Trophoblast cell (in vitro differentiated cells and primary cell): Measurements from ENCODE around the gene ACP1.

Source experiments
- DNase-seq, 2 donors: peaks; one replicate each; pipeline ENCODE4 v3.0.0-alpha.2; 2016
- H2AFZ ChIP-seq: 2 replicates; pipeline ENCODE4 v1.6.1; 2013; ENCODE audit warnings: low read length, moderate library complexity, mild to moderate bottlenecking; ENCODE audit not compliant: insufficient read depth, poor library complexity
- H2AK5ac ChIP-seq: 2 replicates; pipeline ENCODE4 v1.6.1; 2013; ENCODE audit warnings: mild to moderate bottlenecking, low read length
- H2BK120ac ChIP-seq: 2 replicates; pipeline ENCODE4 v1.6.1; 2013; ENCODE audit warnings: low read length, mild to moderate bottlenecking, moderate library complexity; ENCODE audit not compliant: insufficient read depth, poor library complexity
- H2BK12ac ChIP-seq: 2 replicates; pipeline ENCODE4 v1.6.1; 2013; ENCODE audit warnings: mild to moderate bottlenecking, low read length, moderate library complexity
- H2BK5ac ChIP-seq: 2 replicates; pipeline ENCODE4 v1.6.1; 2013; ENCODE audit warnings: low read length, low read depth, moderate library complexity, mild to moderate bottlenecking; ENCODE audit not compliant: poor library complexity
- H3K14ac ChIP-seq: 2 replicates; pipeline ENCODE4 v1.6.1; 2013; ENCODE audit warnings: mild to moderate bottlenecking, low read length
- H3K18ac ChIP-seq: 2 replicates; pipeline ENCODE4 v1.6.1; 2013; ENCODE audit warnings: mild to moderate bottlenecking, low read length
- H3K23ac ChIP-seq: 2 replicates; pipeline ENCODE4 v1.6.1; 2013; ENCODE audit warnings: low read length
- H3K27ac ChIP-seq: 2 replicates; pipeline ENCODE4 v1.5.1; 2013; ENCODE audit warnings: low read depth, mild to moderate bottlenecking, inconsistent platforms, low read length, moderate library complexity
- H3K27me3 ChIP-seq: 2 replicates; pipeline ENCODE4 v1.6.1; 2013; ENCODE audit warnings: inconsistent platforms, mild to moderate bottlenecking, low read length, moderate library complexity; ENCODE audit not compliant: insufficient read depth
- H3K36me3 ChIP-seq, 2 experiments: 1 replicate in 1 of 2; 2 replicates in 1 of 2; pipeline ENCODE4 v1.6.1; 2013; ENCODE audit warnings: low read length in 2 of 2, mild to moderate bottlenecking in 2 of 2, moderate library complexity in 1 of 2; ENCODE audit not compliant: insufficient read depth in 2 of 2, control insufficient read depth in 1 of 2
- H3K4ac ChIP-seq: 2 replicates; pipeline ENCODE4 v1.6.1; 2013; ENCODE audit warnings: low read depth, mild to moderate bottlenecking, low read length, moderate library complexity
- H3K4me1 ChIP-seq, 2 experiments: 1 replicate in 1 of 2; 2 replicates in 1 of 2; pipeline ENCODE4 v1.6.1; 2013; ENCODE audit warnings: low read length in 2 of 2, mild to moderate bottlenecking in 2 of 2, moderate library complexity in 1 of 2; ENCODE audit not compliant: insufficient read depth in 2 of 2, control insufficient read depth in 1 of 2
- H3K4me2 ChIP-seq: 2 replicates; pipeline ENCODE4 v1.6.1; 2013; ENCODE audit warnings: inconsistent platforms, mild to moderate bottlenecking, low read length, moderate library complexity
- H3K4me3 ChIP-seq: 2 replicates; pipeline ENCODE4 v1.5.1; 2013; ENCODE audit warnings: mild to moderate bottlenecking, low read depth, low read length, inconsistent platforms
- H3K79me1 ChIP-seq: one replicate; pipeline ENCODE4 v1.6.1; 2013; ENCODE audit warnings: low read length
- H3K79me2 ChIP-seq: 2 replicates; pipeline ENCODE4 v1.6.1; 2013; ENCODE audit warnings: low read length, mild to moderate bottlenecking; ENCODE audit not compliant: control insufficient read depth, insufficient read depth, poor library complexity
- H3K9ac ChIP-seq: 2 replicates; pipeline ENCODE4 v1.6.1; 2013; ENCODE audit warnings: mild to moderate bottlenecking, low read length
- H3K9me3 ChIP-seq: 2 replicates; pipeline ENCODE4 v1.6.1; 2013; ENCODE audit warnings: low read depth, mild to moderate bottlenecking, control low read depth, inconsistent platforms, low read length; ENCODE audit not compliant: insufficient read depth
- H4K12ac ChIP-seq: 2 replicates; pipeline ENCODE4 v1.6.1; 2013; ENCODE audit warnings: low read depth, mild to moderate bottlenecking, low read length, moderate library complexity
- H4K8ac ChIP-seq: 2 replicates; pipeline ENCODE4 v1.6.1; 2013; ENCODE audit warnings: low read depth, mild to moderate bottlenecking, low read length, moderate library complexity
- H4K91ac ChIP-seq: one replicate; pipeline ENCODE4 v1.6.1; 2013; ENCODE audit warnings: low read depth, mild to moderate bottlenecking, low read length, moderate library complexity
- WGBS: extraction: QIAGEN DNeasy Blood & Tissue Kit; methylation state at CpG from one replicate; pipeline ENCODE4 v1.1.7; 2013; ENCODE audit warnings: missing lambda C conversion rate; ENCODE audit not compliant: insufficient read length, insufficient coverage; ENCODE audit errors: extremely low coverage; 5-methylcytosine and 5-hydroxymethylcytosine counted together

Gene ACP1

DNA sequence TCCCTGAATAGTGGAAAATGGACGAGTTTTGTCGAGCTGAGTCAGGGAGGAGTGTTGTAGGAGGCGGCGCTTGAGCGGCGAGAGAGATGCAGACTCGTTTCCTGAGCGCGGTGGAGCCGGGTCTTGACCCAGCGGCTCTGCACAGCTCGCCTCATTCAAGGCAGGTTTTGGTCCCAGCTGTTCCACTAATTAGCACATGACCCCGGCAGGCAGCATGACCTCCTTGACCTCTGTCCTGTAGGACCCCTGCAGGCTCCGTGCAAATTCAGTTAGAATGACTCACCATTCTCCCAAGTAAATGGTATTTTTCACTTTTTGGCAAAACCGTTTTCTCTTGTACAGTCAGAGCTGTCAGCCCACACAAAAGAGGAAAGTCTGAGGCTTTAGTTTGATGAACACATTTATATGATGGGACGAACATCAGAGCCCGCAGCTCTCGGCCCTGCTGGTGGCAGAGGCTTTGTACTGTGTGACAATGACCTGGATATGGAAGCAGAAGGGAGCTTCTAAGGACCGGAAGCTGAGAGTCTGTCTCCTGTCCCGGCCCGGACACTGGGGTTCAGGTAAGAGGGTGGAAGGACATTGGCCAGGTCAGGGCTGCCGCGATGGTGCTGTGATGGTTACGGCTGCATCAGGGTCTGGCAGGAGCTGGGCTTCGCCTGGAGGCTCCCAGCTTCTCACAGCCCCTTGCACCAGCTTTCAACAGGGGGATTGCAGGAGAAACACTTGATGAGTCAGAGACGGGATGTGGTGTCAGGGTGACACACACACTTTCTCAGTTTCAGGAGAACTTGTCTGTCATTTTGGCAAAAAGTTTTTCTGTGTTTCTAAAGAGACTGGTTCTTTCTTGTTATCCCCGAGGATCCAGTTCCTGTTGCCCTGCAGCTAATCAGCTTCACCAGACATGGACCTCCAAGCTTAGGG lies 53.0 kb downstream of the ACP1 start:
- no peak for DNase-seq
- Histone ChIP-seq H4K91ac (peak overlapping the region; percentile 26), H4K8ac (no peak overlapping the region), H4K12ac (no peak overlapping the region), H3K27me3 (no peaks in the 10 kb centered on the region), H3K14ac (no peak overlapping the region), H2AFZ (no peak overlapping the region), H2AK5ac (no peak overlapping the region), H3K79me1 (peaks cover 3% of the 10 kb centered on the region), H3K4me3 (no peak overlapping the region), H3K36me3 (no peaks in the 10 kb centered on the region), H3K79me2 (no peaks in the 10 kb centered on the region), H3K23ac (no peak overlapping the region), H2BK5ac (no peak overlapping the region), H3K27ac (peak overlapping the region; percentile 67), H3K4me2 (peak overlapping the region; percentile 7), H3K9ac (no peak overlapping the region), H3K4ac (no peak overlapping the region), H2BK120ac (no peak overlapping the region), H3K9me3 (peaks cover 5% of the 10 kb centered on the region), H3K18ac (no peak overlapping the region), H3K4me1 (peaks cover 9 to 13% of the 10 kb centered on the region in 2 experiments), H2BK12ac (no peak overlapping the region)
- WGBS = no CpG with 5 or more reads among the region's 27 CpGs

DNA sequence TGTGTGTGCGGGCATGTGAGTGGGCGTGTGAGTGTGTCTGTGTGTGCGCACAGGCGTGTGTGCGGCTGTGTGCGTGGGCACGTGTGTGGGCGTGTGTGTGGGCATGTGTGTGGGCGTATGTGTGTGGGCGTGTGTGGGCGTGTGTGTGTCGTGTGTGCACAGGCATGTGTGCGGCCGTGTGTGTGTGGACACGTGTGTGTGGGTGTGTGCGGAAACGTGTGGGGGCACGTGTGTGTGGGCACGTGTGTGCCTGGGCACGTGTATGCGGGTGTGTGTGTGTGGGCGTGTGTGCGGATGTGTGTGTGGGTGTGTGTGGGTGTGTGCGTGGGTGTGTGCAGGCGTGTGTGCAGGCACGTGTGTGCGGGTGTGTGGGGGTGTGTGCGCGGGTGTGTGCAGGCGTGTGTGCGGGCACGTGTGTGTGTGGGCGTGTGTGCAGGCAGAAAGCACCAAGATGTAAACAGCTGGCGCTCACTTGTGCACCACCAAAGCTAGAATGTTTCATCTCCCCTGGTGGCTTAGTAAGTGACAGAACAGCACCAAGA lies 54.4 kb downstream of the ACP1 start:
- Histone ChIP-seq H3K18ac (no peak overlapping the region), H3K9ac (no peak overlapping the region), H2BK12ac (no peak overlapping the region), H2BK5ac (no peak overlapping the region), H3K4me3 (no peak overlapping the region), H3K4me2 (no peak overlapping the region), H3K23ac (no peak overlapping the region), H3K79me2 (no peaks in the 10 kb centered on the region), H2AK5ac (no peak overlapping the region), H4K8ac (no peak overlapping the region), H3K4me1 (peaks cover 9 to 13% of the 10 kb centered on the region in 2 experiments), H2AFZ (no peak overlapping the region), H3K27me3 (no peaks in the 10 kb centered on the region), H2BK120ac (no peak overlapping the region), H4K91ac (no peak overlapping the region), H3K14ac (no peak overlapping the region), H3K36me3 (no peaks in the 10 kb centered on the region), H3K4ac (no peak overlapping the region), H3K9me3 (peaks cover 5% of the 10 kb centered on the region), H3K27ac (no peak overlapping the region), H3K79me1 (peaks cover 3% of the 10 kb centered on the region), H4K12ac (no peak overlapping the region)
- DNase-seq = no peak
- WGBS = no CpG with 5 or more reads among the region's 34 CpGs

DNA sequence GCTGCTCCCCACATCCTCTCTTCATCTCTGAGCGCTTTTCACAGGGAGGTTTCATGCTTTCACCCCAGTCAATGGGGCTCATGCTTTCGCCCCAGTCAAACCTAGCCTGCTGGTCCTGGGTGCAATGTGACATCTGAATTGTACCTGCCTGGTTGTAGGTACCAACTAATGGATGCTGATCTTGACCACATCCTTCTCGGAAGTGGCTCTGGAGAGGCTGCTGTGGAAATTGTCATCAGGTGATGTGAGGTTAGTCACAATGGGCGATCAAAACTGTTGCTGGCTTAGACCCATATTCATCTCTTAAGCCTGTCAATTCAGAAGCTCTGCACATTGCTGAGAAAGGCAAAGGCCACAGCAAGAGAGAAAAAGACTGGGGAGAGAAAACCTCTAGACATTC lies 55.8 kb downstream of the ACP1 start:
- no peak overlapping the region for H3K23ac ChIP-seq
- H3K4me1 ChIP-seq = peaks cover 9 to 13% of the 10 kb centered on the region in 2 experiments
- no peaks in the 10 kb centered on the region for H3K36me3 ChIP-seq
- peaks cover 5% of the 10 kb centered on the region for H3K9me3 ChIP-seq
- no peak overlapping the region for H3K4ac ChIP-seq
- peaks cover 3% of the 10 kb centered on the region for H3K79me1 ChIP-seq
- no peak overlapping the region for H4K12ac ChIP-seq
- H4K91ac ChIP-seq = no peak overlapping the region
- H2BK5ac ChIP-seq = no peak overlapping the region
- no peaks in the 10 kb centered on the region for H3K79me2 ChIP-seq
- H3K4me2 ChIP-seq = no peak overlapping the region
- DNase-seq = no peak
- no peak overlapping the region for H3K27ac ChIP-seq
- no CpG with 5 or more reads among the region's 4 CpGs for WGBS
- H4K8ac ChIP-seq = no peak overlapping the region
- no peak overlapping the region for H2BK12ac ChIP-seq
- no peak overlapping the region for H2AK5ac ChIP-seq
- no peak overlapping the region for H3K9ac ChIP-seq
- no peak overlapping the region for H2BK120ac ChIP-seq
- no peaks in the 10 kb centered on the region for H3K27me3 ChIP-seq
- no peak overlapping the region for H2AFZ ChIP-seq
- no peak overlapping the region for H3K18ac ChIP-seq
- no peak overlapping the region for H3K14ac ChIP-seq
- H3K4me3 ChIP-seq = no peak overlapping the region

DNA sequence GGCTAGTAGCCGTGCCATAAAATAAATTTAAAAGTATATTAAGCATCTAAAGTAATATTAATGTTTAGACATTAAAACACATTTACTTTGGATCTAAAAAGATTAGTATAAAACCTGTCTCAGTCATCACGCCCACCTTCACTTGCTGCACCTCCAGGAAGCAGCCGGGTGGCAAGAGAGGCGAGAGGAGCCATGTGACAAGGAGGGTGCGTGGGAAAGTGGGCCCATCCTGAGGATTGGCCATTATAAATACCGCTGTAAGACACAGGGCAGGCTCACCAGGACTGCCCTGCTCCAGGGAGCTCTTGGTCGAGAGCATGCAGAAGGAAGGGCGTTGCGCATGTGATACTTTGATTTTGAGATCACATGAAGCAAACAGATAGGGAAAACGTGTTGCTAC lies 57.6 kb downstream of the ACP1 start:
- Histone ChIP-seq H4K12ac (no peak overlapping the region), H3K36me3 (no peaks in the 10 kb centered on the region), H3K9me3 (peaks cover 5% of the 10 kb centered on the region), H3K9ac (no peak overlapping the region), H2BK120ac (no peak overlapping the region), H3K79me1 (peaks cover 3% of the 10 kb centered on the region), H3K23ac (no peak overlapping the region), H4K8ac (no peak overlapping the region), H3K4me2 (no peak overlapping the region), H3K14ac (no peak overlapping the region), H3K4me1 (peaks cover 7 to 10% of the 10 kb centered on the region in 2 experiments), H4K91ac (no peak overlapping the region), H2BK5ac (no peak overlapping the region), H3K4ac (no peak overlapping the region), H2BK12ac (no peak overlapping the region), H3K79me2 (no peaks in the 10 kb centered on the region), H3K18ac (no peak overlapping the region), H2AK5ac (no peak overlapping the region), H3K4me3 (no peak overlapping the region), H2AFZ (no peak overlapping the region), H3K27ac (no peak overlapping the region), H3K27me3 (no peaks in the 10 kb centered on the region)
- no CpG with 5 or more reads among the region's 10 CpGs for WGBS
- no peak for DNase-seq
